Globus pallidus (tissue), 1 donor: Measurements from ENCODE around the gene GAB2.

Experiments
- DNase-seq: peaks from one replicate; pipeline ENCODE4 v3.0.0-alpha.2; 2015; ENCODE audit warnings: low spot score

Gene GAB2

DNA sequence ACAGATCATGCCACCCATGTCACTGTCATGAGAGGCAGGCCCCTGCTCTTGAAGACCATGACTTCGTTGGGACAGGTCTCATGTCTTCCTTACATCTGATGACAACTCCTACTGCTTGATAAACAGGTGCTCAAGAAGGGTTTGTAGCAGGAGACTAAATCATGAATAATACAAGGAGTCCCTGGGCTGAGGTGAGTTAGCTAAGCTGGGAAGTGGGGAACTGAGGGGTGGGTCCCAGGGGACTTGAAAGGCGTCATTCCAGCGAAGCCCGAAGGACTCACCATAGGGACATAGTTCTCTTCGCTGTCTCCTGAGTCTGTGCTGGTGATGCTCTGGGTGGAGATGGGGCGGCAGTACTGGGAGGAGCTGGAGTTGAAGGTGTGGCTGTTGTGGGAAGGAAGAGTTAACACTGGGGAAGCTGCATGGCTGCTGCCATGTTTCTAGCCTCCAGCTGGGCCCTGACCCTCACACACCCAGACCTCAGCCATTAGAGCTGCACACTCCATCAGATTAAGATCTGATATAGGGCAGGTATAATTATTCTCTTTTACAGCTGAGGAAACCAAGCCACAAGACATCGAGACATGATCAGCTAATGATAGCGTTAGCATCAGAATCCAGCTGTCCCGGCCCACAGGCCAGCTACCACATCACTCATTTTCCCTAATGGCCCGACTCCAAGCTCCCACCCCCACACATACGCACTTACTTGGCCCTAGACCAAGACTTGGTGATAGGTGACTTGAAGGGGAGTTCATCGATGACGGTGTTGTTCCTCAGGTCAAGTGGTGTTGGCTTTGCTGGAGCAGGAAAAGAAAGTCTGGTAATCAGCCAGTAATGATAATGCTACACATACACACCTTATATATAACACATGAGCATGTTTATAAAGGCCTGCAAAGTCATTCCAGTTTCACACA is 196.0 kb downstream of the GAB2 start:
- no peak for DNase-seq

DNA sequence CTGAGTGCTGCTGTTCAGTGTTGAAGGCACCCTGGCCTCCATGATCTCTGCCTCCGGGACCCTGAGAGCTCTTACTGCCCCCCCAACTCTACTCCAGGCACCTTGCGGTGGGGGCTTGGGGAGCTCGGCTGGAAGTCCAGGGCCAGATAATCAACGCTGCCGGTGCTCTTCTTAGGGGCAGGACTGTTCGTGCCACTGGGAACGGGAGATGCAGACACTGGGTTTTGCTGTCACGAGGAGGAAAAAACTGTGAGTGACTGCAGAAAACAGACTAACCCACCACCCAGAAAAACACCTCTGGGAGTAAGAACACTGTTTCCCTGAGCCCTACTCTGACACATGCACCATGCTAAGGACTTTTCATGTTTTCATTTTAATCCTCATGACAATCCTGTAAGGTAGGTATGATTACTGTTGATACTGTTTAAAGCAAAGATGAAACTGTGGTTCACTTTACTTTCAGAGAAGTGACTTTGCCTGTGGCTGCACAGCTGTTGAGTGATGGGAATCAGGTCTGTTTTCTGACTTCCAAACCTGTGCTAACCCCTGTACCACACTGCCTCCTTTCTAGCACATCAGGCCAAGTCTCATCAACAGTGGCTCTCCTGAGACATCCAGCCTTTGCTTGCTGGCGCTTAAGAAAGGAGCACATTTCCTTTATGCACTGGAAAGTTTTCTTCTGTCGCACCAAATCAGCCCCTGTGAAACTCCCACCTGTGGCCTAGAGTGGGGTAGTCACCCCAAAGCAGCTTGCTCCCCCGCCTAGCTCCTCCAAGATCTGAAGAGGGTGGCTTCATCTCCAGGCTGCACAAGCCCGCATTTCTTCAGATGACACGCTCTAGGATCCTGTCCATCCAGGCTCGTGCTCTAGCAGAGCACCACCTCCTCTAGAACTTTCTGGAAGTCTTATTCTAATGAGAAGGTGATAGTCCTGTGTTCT is 197.1 kb downstream of the GAB2 start:
- no peak for DNase-seq

- peak; percentile 50 for DNase-seq
Observed at GRCh38 chr11:78219493-78220217, 198.0 kb downstream of the GAB2 start.

DNA sequence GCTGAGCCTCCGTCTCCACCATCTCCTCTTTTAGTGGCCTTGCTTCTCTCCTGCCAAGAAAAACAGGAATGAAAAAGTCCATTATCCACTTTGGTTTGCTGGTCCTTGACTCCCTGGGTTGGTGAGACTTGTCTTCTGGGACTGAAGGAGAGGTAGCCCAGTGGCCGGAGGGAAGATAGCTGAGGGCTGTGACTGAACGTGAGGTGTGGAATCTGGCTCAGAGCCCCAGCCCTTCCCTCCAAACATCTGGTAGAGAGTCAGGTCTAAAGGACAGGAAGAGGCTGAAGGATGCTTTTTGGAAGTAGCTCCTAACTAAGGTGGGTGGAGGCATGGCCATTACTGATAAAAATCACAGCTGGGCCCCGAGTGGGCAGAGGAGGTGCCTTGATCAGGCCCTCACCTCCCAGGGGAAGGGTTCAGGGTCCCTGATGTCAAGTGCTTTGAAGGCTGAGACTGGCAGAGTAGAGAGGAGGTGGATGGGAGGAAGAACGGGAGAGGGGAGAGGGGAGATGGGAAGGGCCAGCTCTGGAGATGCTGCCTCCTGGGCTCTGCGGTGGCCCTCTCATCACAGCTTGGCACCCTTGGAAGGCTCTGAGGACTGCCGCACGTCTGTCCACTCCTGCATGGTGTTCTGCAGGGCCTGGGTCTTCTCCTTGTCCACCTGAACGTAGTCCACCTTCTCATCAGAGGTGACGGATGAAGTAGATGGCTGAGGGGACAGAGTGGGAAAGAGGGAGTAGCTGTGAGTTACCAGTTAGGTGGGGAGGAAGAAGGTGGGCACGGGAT is 198.7 kb downstream of the GAB2 start:
- no peak for DNase-seq

DNA sequence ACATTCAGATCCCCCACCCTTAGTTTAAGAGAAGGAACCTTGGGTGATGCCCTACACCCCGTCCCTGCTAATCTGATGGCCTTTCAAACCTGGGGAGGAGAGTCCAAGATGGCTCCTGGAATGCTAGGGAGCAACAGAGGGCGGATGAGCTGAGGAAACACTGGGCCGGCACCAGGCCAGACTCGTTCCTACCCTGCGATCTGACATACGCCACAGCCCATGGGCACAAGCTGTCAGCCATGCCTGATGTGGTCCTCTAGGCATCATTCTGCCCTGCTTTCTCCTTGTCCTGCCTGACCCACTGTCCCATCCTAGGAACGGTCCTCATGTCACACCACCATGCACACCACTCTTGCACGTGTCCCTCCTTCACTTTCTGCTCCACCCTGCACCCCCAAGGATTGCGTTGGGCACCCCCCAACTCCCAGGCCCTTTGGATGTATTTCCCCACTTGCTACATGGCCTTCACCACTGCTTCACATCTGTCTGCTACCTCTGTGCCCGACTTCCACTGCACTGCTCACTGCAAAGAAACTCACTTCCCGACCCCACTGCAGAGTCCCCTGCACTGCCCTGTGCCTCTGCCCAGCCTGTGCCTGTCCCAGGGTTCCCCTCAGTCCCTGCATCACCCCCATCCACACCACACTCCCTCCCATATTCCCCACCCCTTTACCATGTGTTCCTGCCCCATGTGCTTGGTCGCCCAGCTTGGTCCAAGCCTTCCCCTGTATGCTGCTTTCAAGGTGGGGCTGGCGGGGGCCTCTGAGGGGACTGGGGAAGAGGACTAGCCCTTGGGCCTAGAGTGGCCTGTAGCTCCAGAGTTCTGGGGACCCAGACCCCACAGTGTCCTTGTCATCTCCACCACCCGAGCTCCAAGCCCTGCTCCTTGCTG is 199.7 kb downstream of the GAB2 start:
- no peak for DNase-seq

- DNase-seq: no peak
Observed at GRCh38 chr11:78216571-78217287, 200.9 kb downstream of the GAB2 start.

GRCh38 chr11:78216021-78216420 is 201.6 kb downstream of the GAB2 start:
- DNase-seq: no peak

GRCh38 chr11:78214331-78215194 is 203.1 kb downstream of the GAB2 start:
- DNase-seq: no peak

DNA sequence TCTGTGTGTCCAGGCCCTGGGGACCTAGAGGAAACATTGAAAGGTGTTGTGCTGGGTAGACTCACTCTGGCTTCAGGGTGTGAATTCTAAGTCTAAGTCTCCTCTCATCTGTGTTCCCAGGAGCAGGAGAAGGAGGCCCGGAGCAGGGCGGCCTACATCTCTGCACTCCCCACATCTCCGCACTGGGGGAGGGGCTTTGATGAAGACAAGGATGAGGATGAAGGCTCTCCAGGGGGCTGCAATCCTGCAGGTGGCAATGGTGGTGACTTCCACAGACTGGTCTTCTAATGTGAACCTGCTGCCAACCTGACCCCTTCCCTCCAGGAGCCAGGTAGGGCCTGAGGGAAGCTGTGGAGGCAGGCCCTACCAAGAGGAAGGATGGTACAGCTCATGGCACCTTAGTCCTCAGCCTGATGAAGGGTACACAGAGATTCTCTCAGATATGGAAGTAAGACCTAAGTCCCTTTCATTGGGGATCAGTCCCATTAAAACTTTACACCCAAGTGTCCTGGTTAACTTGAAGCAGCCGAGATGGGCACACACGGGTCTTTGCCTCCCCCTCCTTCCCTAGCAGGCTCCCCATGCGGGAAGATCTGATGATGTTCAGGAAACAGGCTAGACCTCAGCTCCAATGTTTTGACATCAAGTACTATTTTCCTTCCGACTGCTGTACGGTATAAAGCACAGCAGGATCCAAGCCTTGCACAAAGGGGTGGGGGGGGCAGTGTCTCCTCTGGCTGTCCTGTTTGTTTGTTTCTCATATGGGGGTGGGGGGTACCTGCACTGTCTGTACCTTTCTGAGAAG is 203.9 kb downstream of the GAB2 start:
- no peak for DNase-seq

- no peak for DNase-seq
Observed at GRCh38 chr11:78212586-78213371, 204.8 kb downstream of the GAB2 start.

GRCh38 chr11:78211565-78211964 is 206.1 kb downstream of the GAB2 start:
- no peak for DNase-seq

GRCh38 chr11:78210000-78210608 is 207.5 kb downstream of the GAB2 start:
- no peak for DNase-seq

DNA sequence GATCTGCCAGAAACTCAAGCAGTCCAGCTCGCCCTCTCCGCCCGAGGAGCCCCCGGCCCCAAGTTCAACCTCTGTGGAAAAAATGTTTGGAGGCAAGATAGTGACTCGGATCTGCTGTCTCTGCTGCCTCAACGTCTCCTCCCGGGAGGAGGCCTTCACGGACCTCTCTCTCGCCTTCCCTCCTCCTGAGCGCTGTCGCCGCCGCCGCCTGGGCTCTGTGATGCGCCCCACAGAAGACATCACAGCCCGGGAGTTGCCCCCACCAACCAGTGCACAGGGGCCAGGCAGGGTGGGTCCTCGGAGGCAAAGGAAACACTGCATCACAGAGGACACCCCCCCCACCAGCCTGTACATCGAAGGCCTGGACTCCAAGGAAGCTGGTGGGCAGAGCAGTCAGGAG is 208.1 kb downstream of the GAB2 start:
- DNase-seq: no peak

- DNase-seq: no peak
Observed at GRCh38 chr11:78208257-78209165, 209.1 kb downstream of the GAB2 start.

GRCh38 chr11:78207532-78208256 is 209.9 kb downstream of the GAB2 start:
- no peak for DNase-seq
